Loucy (cell line): Measurements from ENCODE around the gene LIPI.
"Not testable (repeated sequence)": the region's sequence is repeated elsewhere in the genome, so short reads cannot be mapped to it uniquely, and the experiment has no call there.

Experiments
- CTCF ChIP-seq: fragments of 200-600 bp; sonication (generic); conservative IDR thresholded peaks from 2 replicates; pipeline ENCODE4 v1.5.1; 2014; ENCODE audit warnings: mild to moderate bottlenecking, antibody characterized with exemption, low read length
- EZH2phosphoT487 ChIP-seq: fragments of 200-600 bp; IDR thresholded peaks from 2 replicates; pipeline ENCODE4 v1.6.1; 2018; ENCODE audit warnings: antibody characterized with exemption, mild to moderate bottlenecking, moderate library complexity, borderline replicate concordance

GRCh38 chr21:14063620-14064295, 147.0 kb downstream of the LIPI start:
- TF ChIP-seq CTCF, EZH2phosphoT487: not testable (repeated sequence)
